Stimulated activated naive CD4-positive, alpha-beta T cell (primary cell): Measurements from ENCODE around the gene MAGEB17.
"Not testable (repeated sequence)": the region's sequence is repeated elsewhere in the genome, so short reads cannot be mapped to it uniquely, and the experiment has no call there.

Experiments used
- DNase-seq, 6 experiments: peaks; one replicate each; lab custom pipeline; 2025; lab: John Stamatoyannopoulos, UW

MAGEB17 gene

GRCh38 chrX:16156692-16157331 is 10.5 kb upstream of the MAGEB17 start:
- no peak for DNase-seq

DNA sequence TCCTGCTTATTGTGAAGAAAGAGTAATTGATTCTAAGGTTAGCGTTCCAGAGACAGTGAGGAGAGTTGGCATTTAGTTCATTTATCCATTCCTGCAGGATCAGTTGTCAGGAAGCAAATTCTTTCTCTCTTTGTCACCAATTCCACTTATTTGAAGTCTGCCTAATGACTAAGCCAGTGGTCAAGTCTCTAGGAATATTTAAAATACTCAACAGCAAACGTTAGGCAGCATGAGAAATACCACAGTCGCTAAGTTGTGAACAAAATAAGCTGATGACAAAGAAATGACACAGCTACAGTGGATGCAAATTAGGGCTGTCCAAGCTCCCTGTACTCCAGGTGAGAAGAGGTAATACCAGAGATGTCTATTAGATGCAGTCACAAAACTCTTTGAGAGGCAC is 6.6 kb upstream of the MAGEB17 start:
- no peak for DNase-seq

DNA sequence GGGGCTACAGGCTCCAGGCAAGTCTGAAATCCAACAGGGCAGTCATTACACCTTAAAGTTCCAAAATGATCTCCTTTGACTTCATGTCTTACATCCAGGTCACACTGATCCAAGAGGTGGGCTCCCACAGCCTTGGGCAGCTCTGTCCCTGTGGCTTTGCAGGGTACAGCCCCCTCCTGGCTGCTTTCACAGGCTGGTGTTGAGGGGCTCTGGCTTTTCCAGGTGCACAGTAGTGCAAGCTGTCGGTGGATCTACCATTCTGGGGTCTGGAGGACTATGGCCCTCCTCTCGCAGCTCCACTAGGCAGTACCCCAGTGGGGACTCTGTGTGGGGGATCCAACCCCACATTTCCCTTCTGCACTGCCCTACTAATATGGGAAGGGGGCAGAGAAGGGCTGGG is 6.1 kb upstream of the MAGEB17 start:
- not testable (repeated sequence) for DNase-seq

DNA sequence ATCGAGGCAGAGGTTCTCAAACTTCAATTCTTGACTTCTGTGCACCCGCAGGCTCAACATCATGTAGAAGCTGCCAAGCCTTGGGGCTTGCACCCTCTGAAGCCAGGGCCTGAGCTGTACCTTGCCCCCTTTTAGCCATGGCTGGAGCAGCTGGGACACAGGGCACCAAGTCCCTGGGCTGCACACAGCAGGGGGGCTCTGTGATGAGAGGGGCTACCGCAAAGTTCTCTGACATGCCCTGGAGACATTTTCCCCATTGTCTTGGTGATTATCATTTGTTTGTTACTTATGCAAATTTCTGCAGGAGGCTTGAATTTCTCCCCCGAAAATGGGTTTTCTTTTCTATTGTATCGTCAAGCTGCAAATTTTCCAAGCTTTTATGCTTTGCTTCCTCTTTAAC is 4.9 kb upstream of the MAGEB17 start:
- DNase-seq: no peak

DNA sequence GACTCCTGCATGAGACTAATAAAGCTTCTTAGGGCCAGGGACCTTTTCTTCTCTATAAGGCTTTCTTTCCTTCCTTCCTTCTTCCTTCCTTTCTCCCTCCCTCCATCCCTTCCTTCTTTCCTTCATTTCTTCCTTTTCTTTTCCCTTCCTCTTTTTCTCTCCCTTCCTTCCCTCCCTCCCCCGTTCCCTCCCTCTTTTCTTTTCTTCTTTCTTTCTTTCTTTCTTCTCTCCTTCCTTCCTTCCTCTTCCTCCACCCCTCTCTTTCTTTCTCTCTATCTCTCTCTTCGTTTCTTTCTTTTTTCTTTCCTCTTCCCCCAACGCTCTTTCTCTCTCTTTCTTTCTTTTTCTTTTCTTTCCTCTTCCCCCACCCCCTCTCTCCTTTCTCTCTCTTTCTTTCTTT is 2.5 kb upstream of the MAGEB17 start:
- no peak for DNase-seq

DNA sequence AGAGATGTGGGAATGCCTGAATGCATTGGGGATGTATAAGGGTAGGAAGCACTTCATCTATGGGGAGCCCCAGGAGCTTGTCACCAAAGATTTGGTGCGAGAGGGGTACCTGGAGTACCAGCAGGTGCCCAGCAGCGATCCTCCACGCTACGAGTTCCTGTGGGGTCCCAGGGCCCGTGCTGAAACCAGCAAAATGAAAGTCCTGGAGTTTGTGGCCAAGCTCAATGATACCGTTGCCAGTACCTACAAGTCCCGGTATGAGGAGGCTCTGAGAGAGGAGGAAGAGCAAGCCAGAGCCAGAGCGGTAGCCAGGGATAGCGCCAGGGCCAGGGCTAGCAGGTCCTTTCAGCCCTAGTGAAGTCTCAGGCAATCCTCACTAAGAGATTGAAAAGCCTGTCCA is 3.8 kb downstream of the MAGEB17 start:
- no peak for DNase-seq

DNA sequence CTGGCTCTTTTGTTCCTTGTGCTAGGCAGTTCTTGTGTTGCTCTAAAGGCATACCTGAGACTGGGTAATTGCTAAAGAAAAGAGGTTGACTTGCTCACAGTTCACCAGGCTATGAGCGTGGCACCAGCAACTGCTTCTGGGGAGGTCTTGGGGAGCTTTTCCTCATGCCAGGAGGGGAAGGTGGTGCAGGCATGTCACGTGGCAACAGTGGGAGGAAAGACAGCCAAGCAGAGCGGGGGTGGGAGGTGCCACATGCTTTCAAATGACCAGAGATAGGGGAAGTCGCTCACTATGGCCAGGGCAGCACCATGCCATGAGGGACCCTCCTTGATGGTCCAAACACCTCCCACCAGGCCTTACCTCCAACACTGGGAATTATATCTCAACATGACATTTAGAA is 4.7 kb downstream of the MAGEB17 start:
- DNase-seq: no peak

DNA sequence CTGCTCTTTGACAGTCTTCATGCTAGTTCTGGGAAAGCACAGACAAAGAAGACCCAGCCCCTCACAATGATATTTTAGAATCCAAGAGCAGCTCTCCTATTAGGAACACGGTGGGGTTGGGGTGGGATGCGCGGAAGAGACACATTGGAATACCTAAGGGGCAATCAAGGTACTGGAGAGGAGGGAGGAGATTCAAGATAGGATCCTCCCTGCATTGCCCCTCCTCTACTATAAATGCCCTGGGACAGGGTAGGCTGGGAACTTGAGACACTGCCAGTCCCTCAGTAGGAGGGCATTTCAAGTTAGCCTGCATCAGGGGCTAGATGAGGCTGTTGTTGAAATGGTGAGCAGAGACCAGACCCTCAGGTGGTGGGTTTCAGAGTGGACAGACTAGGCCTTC is 5.1 kb downstream of the MAGEB17 start:
- no peak for DNase-seq

DNA sequence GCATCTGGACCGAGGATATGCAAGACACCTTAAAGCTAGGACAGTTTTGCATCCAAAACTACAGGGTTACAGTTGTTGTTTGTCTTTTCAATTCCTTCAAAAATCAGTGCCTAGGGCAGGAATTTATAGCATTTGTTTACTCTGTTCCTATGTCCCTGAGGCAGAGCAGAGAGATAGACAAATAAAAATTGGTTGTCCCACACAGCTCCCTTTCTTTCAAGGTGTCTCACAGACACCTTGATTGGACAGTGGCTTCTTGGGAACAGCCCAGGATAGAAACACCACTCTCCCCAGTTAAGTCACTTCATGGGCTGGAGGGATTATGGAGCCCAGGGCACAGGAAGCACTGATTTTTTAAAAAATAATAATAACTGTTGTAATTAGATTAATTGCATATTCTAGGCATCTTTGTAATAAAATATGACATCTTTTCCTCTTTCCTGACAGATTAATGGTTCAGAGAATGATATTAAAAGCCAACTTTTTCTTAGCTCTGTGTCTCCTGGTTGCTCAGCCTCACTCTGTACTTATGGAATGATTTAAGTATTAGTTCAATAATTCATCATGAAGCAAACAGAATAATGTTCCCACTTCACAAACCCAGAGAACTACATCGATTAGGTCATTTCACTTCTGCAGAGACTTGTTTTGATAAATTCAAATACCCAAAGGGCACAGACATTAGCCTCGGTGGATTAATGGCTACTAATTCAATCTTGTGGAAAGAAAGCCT is 8.2 kb downstream of the MAGEB17 start:
- no peak for DNase-seq

DNA sequence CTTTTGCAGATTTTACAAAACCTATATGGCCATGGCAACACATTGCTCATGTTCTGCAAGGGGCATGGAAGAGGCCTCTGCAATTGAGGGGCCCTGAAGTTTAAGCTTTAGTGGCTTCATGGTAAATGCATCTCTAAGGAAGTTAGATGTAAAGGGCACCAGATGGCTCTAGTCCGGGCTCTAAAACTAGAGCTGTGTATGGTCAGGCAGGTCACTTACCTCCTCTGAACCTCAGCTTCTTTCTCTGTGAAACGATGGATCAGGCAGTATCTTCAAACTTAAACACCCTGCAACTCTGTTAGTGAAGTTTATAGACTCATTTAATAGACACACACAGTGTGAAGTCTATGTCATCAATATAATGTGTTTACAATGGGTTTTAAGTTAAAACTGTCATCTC is 10.0 kb downstream of the MAGEB17 start:
- no peak for DNase-seq

GRCh38 chrX:16183843-16184242 is 16.6 kb downstream of the MAGEB17 start:
- DNase-seq: not testable (repeated sequence)

DNA sequence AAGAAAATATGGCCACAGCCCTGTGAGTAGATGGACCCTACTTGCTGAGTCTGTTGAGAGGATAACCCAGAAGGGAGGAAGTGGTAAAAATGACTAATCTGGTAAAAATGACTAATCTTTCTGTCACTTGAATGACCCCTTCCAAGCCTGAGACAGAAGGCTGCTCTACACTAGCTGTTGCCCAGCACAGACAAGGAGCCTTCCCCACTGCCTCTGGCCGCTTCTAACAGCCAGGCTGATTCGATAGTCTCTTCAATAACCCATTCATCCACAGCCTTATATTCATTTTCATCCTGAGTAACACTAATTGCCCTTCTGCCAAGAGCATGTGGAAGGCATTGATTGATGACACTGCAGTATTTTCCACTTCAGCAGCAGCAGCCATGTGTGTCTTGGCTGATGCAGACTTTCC is 18.4 kb downstream of the MAGEB17 start:
- no peak for DNase-seq

- no peak for DNase-seq
These were observed 19.2 kb downstream of the MAGEB17 start for GRCh38 chrX:16186380-16187007.

DNA sequence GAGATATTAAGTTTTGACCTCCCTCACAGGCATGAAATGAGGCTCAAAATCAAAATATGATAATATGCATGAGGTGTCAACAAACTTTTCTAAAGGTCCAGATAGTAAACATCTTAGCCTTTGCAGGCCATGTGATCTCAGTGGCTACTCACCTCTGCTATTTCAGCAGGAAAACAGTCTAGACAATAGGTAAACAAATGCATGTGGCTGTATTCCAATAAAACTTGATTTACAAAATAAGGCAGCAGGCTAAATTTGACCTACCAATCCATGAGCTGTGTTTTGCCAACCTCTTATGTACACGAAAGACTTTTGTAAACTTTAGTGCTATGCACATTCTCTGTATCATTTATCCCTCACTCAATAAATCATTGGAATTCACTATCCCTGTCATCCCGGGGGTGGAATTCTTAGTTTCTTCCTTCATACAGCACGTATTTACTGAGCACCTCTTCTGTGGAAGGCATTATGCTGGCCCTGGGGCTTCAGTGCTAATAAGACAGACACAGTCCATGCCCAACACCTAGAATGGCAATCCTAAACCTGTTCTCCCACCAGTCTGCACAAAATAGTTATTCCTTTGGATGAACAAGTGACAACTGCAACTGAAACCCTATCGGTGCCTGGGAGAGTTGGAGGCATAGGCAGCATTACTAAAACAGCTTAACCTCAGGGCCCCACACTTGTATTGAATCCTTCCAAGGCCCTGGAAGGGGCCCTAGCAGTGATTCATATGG is 19.9 kb downstream of the MAGEB17 start:
- DNase-seq: no peak

- no peak for DNase-seq
These were observed 21.4 kb downstream of the MAGEB17 start for GRCh38 chrX:16188687-16189086.

DNA sequence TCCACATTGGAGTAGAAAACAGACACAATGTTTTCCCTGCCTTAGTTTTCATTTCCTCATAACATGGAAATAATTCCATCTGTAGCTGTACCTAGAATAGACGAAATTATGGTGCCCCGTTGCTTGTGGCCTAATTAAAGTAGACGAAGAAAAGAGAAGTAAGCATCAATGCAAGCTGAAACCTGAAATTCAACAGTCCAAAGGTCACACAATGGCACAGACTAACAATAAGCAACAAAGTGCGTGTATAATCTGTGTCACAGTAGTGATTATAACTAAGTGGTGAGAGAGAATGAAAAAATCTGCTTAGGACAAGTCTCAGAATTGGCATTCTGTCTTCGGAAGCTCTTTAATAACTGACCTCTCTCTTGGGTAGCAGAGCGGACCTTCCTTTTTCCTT is 24.3 kb downstream of the MAGEB17 start:
- DNase-seq: no peak

DNA sequence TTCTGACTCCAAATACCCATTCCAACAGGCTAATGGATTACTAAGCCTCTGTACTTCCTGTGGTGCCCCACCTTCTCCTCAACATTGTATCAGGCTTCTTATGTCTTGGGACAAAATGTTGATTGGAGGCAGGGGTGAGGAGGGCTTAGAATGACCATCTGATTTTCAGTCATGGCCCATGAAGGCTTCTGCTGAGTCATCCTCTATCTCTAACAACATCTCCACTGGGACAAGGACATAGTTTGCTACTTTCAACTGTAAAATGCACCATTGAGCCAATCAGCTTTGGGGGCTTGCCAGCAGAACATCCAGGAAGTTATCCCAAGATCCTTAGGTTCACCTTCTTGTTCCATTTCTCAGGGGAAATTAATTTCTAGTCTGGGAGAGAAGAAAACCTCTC is 29.5 kb downstream of the MAGEB17 start:
- DNase-seq: no peak

GRCh38 chrX:16199343-16199742 is 32.1 kb downstream of the MAGEB17 start:
- DNase-seq: no peak

GRCh38 chrX:16202943-16203342 is 35.7 kb downstream of the MAGEB17 start:
- no peak for DNase-seq

- no peak for DNase-seq
These were observed 37.3 kb downstream of the MAGEB17 start for GRCh38 chrX:16204538-16204937.

- DNase-seq: no peak
These were observed 38.6 kb downstream of the MAGEB17 start for GRCh38 chrX:16205840-16206239.

DNA sequence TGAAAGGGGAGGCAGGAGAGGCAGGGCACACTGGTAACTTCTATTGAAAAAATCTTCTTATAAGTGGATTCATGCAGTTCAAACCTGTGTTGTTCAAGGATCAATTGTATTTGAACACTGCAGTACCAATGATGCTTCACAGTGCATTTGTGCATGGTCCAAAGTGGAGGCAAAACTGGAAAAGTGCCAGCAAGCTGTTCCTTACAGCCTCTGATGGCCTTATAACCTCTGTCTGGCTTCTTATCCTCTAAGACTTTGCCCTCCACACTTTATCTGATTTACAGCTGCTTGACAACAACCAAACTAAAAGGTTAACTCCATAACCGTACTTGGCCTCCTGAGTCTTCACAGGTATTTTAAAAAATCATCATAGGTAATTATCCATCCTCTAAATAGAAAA is 40.4 kb downstream of the MAGEB17 start:
- no peak for DNase-seq

DNA sequence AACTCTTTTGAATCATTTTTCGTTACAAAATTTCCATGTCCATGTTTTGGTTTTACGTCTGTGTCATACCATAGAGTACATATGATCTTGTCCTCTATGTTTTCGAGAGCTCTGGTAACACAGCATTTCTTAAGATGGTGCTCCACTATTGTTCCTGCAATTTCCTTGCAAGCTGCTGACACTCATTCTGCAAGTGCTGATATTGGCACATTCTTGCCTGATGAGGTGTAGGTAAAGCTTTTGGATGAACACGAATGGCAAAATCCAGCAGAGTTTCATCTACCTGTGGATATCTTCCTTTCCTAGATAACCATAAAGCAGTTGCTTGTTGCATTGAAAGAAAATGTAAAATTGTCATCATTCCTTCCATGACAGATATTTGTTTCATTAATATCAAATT is 41.3 kb downstream of the MAGEB17 start:
- no peak for DNase-seq
